Glutamatergic neuron (in vitro differentiated cells): ENCODE results near the gene SIK2. TPM values are rescaled to one million over a fixed set of nuclear protein-coding genes. Genes with fewer than 3 reads are reported as not detected.
A peak's percentile ranks its signal among the peaks of the same experiment; 100 is the strongest.

Experiments
- DNase-seq: peaks from one replicate; pipeline ENCODE4 v3.0.0; 2022
- H3K27ac Mint-ChIP-seq: one replicate; pipeline ENCODE4 v1.8.0; 2020; ENCODE audit warnings: mild to moderate bottlenecking, mixed read lengths, inconsistent platforms; ENCODE audit not compliant: unreplicated experiment
- H3K27me3 Mint-ChIP-seq: one replicate; pipeline ENCODE4 v1.8.0; 2020; ENCODE audit warnings: mild to moderate bottlenecking, moderate library complexity, mixed read lengths, inconsistent platforms; ENCODE audit not compliant: unreplicated experiment
- H3K36me3 Mint-ChIP-seq: one replicate; pipeline ENCODE4 v1.8.0; 2020; ENCODE audit warnings: mild to moderate bottlenecking, mixed read lengths, inconsistent platforms; ENCODE audit not compliant: unreplicated experiment
- H3K4me1 Mint-ChIP-seq: one replicate; pipeline ENCODE4 v1.8.0; 2020; ENCODE audit warnings: mild to moderate bottlenecking, low read depth, mixed read lengths, inconsistent platforms; ENCODE audit not compliant: unreplicated experiment
- H3K4me3 Mint-ChIP-seq: one replicate; pipeline ENCODE4 v1.8.0; 2020; ENCODE audit warnings: mild to moderate bottlenecking, mixed read lengths, inconsistent platforms; ENCODE audit not compliant: unreplicated experiment
- H3K9me3 Mint-ChIP-seq: one replicate; pipeline ENCODE4 v1.8.0; 2020; ENCODE audit warnings: mild to moderate bottlenecking, moderate library complexity, mixed read lengths, inconsistent platforms; ENCODE audit not compliant: unreplicated experiment
- CTCF ChIP-seq: fragments of 200-600 bp; sonication (generic); IDR thresholded peaks from one replicate; pipeline ENCODE4 v1.5.0; 2021; ENCODE audit not compliant: partially characterized antibody, unreplicated experiment
- total RNA-seq: library from RNA; stranded (reverse); fragmentation: NEBNext Ultra II Directional; extraction: Animal tissue kit (Norgen Biotek cat#: 25700); gene quantifications from one replicate; pipeline ENCODE4 v1.2.1, GENCODE V29; 2021; ENCODE audit not compliant: unreplicated experiment

Gene SIK2
- total RNA-seq, 1 donor from 2014 or later, result 10.1 TPM

DNA sequence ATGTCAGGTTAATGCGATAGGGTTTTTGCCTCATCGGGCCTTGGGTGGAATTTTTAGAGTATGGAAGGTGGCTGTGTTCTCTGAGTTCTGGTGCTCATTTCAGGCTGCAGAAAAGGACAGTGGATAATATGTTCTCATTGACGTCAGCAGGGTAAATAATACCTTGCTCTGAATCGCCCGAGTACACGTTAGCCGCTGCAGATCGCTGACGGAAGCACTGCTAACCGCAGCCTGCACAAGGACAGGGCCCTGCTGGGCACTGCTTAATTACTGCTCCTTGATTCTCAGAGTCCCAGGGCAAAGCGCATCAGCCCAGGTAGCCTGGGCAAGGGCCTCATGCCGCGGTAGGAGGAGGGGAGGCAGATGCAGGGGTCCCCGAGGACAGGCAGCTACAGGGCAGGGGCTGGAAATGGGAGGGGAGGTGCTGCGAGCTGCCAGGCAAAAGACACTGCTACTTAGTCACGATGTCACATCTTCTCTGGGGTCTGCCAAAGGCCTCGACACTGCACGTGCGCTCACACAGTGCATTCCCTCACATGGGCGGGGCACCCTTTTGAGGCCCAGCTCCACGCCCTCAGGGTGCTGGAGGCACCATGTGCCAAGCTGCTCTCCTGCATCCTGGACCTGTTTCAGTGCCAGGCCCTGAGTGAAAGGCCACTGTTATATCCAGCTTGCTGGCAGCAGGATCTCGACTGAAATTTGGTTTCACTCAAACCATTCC lies 128.8 kb downstream of the SIK2 start:
- TF ChIP-seq CTCF, result no peak
- Mint-ChIP-seq H3K27me3 (peaks cover 2% of the 10 kb centered on the region), H3K9me3 (peaks cover 7% of the 10 kb centered on the region), H3K4me3 (no peak overlapping the region), H3K27ac (peak overlapping the region; percentile 43), H3K4me1 (peaks cover 43% of the 10 kb centered on the region), H3K36me3 (no peaks in the 10 kb centered on the region)
- no peak for DNase-seq

- Mint-ChIP-seq H3K27me3 (peaks cover 2% of the 10 kb centered on the region), H3K36me3 (no peaks in the 10 kb centered on the region), H3K4me3 (no peak overlapping the region), H3K9me3 (peaks cover 7% of the 10 kb centered on the region), H3K4me1 (peaks cover 37% of the 10 kb centered on the region), H3K27ac (no peak overlapping the region)
- no peak for DNase-seq
- no peak for TF ChIP-seq CTCF
Measured at GRCh38 chr11:111731821-111732220, 129.6 kb downstream of the SIK2 start.

DNA sequence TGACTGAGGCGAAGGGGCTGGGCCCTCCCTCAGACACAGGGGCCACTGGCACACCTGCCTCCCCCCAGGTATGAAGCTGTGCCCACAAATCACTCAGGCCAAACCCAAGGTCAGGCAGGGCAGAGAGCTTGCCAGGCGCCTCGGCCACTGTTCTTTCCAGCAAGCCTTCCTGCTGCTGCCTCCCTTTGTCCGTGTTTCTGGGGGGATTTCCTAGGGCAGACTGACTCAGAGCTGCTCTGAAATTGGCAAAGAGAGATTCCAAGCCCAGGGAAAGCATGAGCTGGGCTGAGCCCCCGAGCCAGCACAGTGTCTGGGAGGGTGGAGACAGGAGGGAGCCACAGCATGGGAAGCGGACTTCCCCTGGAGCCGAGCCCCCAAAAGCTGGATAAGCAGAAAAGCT lies 130.8 kb downstream of the SIK2 start:
- H3K27me3 Mint-ChIP-seq, result peaks cover 2% of the 10 kb centered on the region
- H3K27ac Mint-ChIP-seq, result no peak overlapping the region
- H3K4me3 Mint-ChIP-seq, result no peak overlapping the region
- no peaks in the 10 kb centered on the region for H3K36me3 Mint-ChIP-seq
- H3K9me3 Mint-ChIP-seq, result peaks cover 7% of the 10 kb centered on the region
- TF ChIP-seq CTCF, result no peak
- no peak for DNase-seq
- peaks cover 31% of the 10 kb centered on the region for H3K4me1 Mint-ChIP-seq

DNA sequence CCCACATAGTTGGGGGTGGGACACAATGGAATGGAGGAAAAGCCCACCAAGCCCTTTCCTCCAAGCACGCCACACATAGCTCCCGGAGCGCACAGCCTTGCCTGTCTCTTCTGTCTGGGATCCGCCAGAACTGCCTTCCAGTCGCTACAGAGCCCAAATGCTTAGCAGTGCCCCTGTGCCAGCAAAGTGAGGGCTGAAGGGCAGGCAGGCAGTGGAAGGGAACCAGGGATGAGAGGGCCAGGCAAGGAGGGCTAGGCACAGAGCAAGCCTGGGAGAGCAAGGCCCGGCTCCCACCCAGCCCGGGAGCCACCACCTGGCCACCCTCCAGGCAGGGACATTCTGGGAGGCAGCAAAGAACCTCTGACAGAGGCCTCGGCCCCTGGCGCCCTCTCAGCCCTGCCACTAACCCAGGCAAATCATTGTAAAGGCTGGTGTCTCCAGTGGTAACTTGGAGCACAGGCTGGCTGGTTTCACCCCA lies 131.4 kb downstream of the SIK2 start:
- Mint-ChIP-seq H3K36me3 (no peaks in the 10 kb centered on the region), H3K4me3 (no peak overlapping the region), H3K4me1 (peaks cover 31% of the 10 kb centered on the region), H3K27ac (no peak overlapping the region), H3K9me3 (peaks cover 7% of the 10 kb centered on the region), H3K27me3 (peaks cover 2% of the 10 kb centered on the region)
- DNase-seq, result no peak
- TF ChIP-seq CTCF, result no peak
